Measurements from ENCODE around the gene SPOCK1.

SPOCK1 gene

DNA sequence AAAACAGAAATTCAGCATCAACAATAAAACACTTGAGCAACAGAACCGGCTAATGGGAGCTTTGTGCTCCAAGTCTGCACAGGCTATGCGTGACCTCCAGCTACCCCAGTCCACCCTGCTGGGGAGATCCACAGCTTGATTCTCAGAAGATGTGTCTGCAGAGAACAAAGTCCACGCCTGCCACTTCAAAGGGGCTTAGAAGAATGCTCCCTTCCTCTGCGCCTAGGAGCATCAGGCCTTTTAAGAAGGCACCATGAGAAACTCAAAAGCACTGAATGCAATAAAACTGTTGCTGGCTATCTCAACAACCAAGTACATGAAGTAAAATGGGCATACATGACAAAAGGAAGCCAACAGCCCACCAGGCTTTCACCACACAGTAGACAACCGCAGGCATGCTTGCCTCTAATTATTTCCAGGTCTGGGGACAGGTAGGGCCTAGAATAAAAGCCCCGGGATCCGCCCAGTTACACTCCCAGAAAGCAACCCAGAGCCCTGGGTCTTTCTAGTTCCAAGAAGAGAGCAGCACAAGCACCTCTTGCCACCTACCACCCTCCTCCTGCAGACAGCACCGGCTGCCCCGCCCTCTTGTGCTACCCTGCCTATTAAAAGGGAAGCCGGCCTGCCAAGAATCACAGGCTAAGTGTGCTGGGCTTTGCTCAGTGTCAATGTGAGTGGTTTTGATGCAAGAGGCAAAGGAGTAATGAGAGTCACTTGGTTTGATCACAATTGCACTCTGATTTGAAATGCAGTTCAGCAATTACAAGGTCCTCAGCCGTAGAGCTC is 123.2 kb downstream of the SPOCK1 start:
- H2AFZ ChIP-seq (ENCODE audit: low read depth): no peak overlapping the region
- no peak overlapping the region for H3K9ac ChIP-seq
- no peaks in the 10 kb centered on the region for H3K79me2 ChIP-seq (ENCODE audit: insufficient read depth, low read depth)
- no peaks in the 10 kb centered on the region for H4K20me1 ChIP-seq (ENCODE audit: insufficient read depth)
- TF ChIP-seq, protein P1, sequence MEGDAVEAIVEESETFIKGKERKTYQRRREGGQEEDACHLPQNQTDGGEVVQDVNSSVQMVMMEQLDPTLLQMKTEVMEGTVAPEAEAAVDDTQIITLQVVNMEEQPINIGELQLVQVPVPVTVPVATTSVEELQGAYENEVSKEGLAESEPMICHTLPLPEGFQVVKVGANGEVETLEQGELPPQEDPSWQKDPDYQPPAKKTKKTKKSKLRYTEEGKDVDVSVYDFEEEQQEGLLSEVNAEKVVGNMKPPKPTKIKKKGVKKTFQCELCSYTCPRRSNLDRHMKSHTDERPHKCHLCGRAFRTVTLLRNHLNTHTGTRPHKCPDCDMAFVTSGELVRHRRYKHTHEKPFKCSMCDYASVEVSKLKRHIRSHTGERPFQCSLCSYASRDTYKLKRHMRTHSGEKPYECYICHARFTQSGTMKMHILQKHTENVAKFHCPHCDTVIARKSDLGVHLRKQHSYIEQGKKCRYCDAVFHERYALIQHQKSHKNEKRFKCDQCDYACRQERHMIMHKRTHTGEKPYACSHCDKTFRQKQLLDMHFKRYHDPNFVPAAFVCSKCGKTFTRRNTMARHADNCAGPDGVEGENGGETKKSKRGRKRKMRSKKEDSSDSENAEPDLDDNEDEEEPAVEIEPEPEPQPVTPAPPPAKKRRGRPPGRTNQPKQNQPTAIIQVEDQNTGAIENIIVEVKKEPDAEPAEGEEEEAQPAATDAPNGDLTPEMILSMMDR (conservative IDR thresholded peaks at IDR 0.05; ENCODE audit: low read depth, low read length): no peak
- no peak overlapping the region for H3K27ac ChIP-seq
- H3K4me1 ChIP-seq (ENCODE audit: low read depth, poor library complexity, severe bottlenecking): no peaks in the 10 kb centered on the region
- H3K4me2 ChIP-seq: no peak overlapping the region
- no peaks in the 10 kb centered on the region for H3K27me3 ChIP-seq (ENCODE audit: insufficient read depth, low read depth)
- no peak overlapping the region for H3K4me3 ChIP-seq (IDR thresholded peaks at IDR 0.05; ENCODE audit: insufficient read depth, low read depth, low read length)
- H3K36me3 ChIP-seq (ENCODE audit: insufficient read depth): no peaks in the 10 kb centered on the region

DNA sequence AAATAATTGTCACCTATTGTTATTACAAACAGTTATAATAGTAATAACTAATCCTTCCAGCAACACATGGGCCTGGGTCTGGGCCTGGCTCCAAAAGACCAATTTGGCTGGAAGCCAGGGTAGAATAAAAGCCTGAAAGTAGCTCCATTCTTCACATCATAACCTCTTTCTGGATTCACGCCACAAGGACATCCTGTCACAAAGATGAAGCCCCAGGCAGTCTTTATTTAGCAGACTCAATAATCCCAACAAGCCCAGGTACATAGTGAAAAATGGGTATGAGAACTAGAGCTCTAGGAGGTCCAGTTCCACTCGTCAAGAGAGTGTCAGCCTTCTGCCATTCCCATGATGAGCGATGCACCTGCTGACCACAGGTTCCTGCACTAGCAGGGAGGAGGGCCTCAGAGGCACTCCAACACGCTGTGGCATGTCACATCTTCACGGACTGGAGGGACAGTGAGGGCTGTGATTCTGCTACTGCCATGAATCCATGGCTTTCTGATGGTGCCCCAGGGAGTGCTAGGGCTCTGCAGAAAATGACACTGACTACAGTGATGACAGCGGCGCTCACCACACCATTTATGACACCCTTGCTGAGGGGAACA is 124.9 kb downstream of the SPOCK1 start:
- Histone ChIP-seq H2AFZ (ENCODE audit: low read depth) (no peak overlapping the region), H3K27me3 (ENCODE audit: insufficient read depth, low read depth) (no peaks in the 10 kb centered on the region), H3K27ac (no peak overlapping the region), H3K4me2 (no peak overlapping the region), H3K9ac (no peak overlapping the region), H3K79me2 (ENCODE audit: insufficient read depth, low read depth) (no peaks in the 10 kb centered on the region), H3K4me3 (IDR thresholded peaks at IDR 0.05; ENCODE audit: insufficient read depth, low read depth, low read length) (no peak overlapping the region), H3K36me3 (ENCODE audit: insufficient read depth) (no peaks in the 10 kb centered on the region), H4K20me1 (ENCODE audit: insufficient read depth) (no peaks in the 10 kb centered on the region), H3K4me1 (ENCODE audit: low read depth, poor library complexity, severe bottlenecking) (no peaks in the 10 kb centered on the region)
- TF ChIP-seq, protein P1 (conservative IDR thresholded peaks at IDR 0.05; ENCODE audit: low read depth, low read length): no peak

DNA sequence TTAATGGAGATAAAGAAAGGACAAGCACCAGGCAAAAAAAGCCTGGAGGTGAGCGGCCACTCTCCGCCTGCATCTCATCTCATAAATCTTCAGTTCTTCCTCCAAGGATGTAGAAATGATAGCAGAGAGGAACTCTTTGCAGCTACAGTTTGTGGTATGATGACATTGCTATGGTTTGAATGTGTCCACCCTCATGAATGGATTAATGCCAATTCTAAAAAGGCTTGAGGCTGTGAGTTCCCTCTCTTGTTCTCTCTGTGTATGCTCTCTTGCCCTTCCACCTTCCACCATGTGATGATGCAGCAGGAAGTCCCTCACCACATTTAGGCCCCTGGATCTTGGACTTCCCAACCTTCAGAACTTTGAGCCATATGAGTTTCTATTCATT is 126.4 kb downstream of the SPOCK1 start:
- H3K27ac ChIP-seq: no peak overlapping the region
- H3K36me3 ChIP-seq (ENCODE audit: insufficient read depth): no peaks in the 10 kb centered on the region
- no peak overlapping the region for H3K4me2 ChIP-seq
- H2AFZ ChIP-seq (ENCODE audit: low read depth): no peak overlapping the region
- H4K20me1 ChIP-seq (ENCODE audit: insufficient read depth): no peaks in the 10 kb centered on the region
- no peak overlapping the region for H3K4me3 ChIP-seq (IDR thresholded peaks at IDR 0.05; ENCODE audit: insufficient read depth, low read depth, low read length)
- TF ChIP-seq, protein P1 (conservative IDR thresholded peaks at IDR 0.05; ENCODE audit: low read depth, low read length): no peak
- no peaks in the 10 kb centered on the region for H3K27me3 ChIP-seq (ENCODE audit: insufficient read depth, low read depth)
- no peak overlapping the region for H3K9ac ChIP-seq
- H3K79me2 ChIP-seq (ENCODE audit: insufficient read depth, low read depth): no peaks in the 10 kb centered on the region
- H3K4me1 ChIP-seq (ENCODE audit: low read depth, poor library complexity, severe bottlenecking): peaks cover 6% of the 10 kb centered on the region

DNA sequence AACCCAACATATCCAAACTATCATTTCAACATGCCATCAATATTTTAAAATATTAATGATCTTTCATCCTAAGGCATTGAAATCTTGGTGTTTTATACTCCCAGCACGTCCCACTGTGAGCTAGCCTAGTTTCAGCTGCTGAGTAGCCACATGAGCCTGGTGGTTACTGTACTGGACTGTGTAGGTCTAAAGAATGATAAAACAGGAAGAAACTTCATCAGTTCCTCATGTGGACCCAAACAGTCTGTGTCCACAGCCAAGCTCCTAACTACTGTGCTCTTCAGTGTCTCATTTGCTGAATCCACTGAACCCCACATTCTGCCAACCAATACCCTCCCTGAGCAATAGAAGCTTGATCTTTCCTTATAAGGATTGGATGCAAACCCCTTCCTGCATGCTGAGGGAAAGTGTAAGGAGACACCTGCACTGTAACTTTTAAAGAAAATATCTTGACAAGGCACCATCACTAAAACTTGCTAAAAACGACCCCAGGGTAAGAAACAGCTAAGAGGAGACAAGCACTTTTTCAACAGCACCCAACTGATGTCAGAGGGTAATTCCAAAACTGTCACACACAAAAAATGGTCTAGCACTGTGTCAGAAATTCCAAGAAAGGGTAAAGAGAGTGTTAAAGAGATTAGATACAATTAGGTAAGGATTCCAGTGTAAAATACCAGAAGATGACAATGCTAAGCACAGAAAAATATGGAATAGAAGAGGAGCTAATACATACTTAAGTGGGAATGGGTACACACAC is 126.9 kb downstream of the SPOCK1 start:
- H4K20me1 ChIP-seq (ENCODE audit: insufficient read depth): no peaks in the 10 kb centered on the region
- no peak overlapping the region for H3K4me2 ChIP-seq
- no peak overlapping the region for H3K4me3 ChIP-seq (IDR thresholded peaks at IDR 0.05; ENCODE audit: insufficient read depth, low read depth, low read length)
- TF ChIP-seq, protein P1 (conservative IDR thresholded peaks at IDR 0.05; ENCODE audit: low read depth, low read length): no peak
- no peak overlapping the region for H3K9ac ChIP-seq
- peaks cover 12% of the 10 kb centered on the region for H3K4me1 ChIP-seq (ENCODE audit: low read depth, poor library complexity, severe bottlenecking)
- no peaks in the 10 kb centered on the region for H3K79me2 ChIP-seq (ENCODE audit: insufficient read depth, low read depth)
- no peaks in the 10 kb centered on the region for H3K36me3 ChIP-seq (ENCODE audit: insufficient read depth)
- no peak overlapping the region for H2AFZ ChIP-seq (ENCODE audit: low read depth)
- no peak overlapping the region for H3K27ac ChIP-seq
- H3K27me3 ChIP-seq (ENCODE audit: insufficient read depth, low read depth): no peaks in the 10 kb centered on the region
